Measurements from ENCODE around the gene CCDC81. TPM values are rescaled to one million over a fixed set of nuclear protein-coding genes. Genes with fewer than 3 reads are reported as not detected.
"Not testable (repeated sequence)": the region's sequence is repeated elsewhere in the genome, so short reads cannot be mapped to it uniquely, and the experiment has no call there.

Gene CCDC81
- total and polyA plus RNA-seq, 2 donors (not counting 1 experiment from before 2014, with no cell fraction given): 0.66 to 7.0 TPM

DNA sequence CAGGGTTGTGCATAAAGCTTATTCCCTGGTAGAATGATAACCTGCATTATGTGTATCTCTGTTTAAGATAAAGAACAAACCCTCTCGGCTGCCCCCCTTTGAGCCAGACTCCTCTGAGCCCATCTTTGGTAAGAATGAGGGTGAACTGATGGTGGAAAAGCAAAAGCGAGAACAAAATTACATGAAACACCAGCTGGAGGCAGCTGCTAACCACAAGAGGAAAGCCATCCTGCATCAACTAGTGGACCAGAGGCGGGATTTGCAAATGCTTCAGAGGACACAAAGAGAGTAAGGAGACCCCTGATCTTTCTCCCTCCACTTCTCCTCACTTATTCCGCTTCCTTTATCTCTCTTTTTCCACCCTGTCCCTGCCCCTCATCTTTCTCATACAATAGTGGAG, 40.3 kb downstream of the CCDC81 start:
- Histone ChIP-seq H3K9ac (ENCODE audit: insufficient read depth, low read length) (no peak overlapping the region), H3K4me1 (ENCODE audit: control insufficient read depth, extremely low read depth, insufficient read depth, low read length) (no peaks in the 10 kb centered on the region), H3K27ac (ENCODE audit: insufficient read depth, low read length) (no peak overlapping the region), H3K27me3 (ENCODE audit: control insufficient read depth, insufficient read depth, low read length) (no peaks in the 10 kb centered on the region), H3K9me3 (ENCODE audit: control insufficient read depth, insufficient read depth, low read depth, low read length) (no peaks in the 10 kb centered on the region), H3K4me3 (replicated peaks in 1 of 4; ENCODE audit: control extremely low read depth in 1 of 4, insufficient read depth in 1 of 4, low read depth in 3 of 4, low read length in 4 of 4) (no peak overlapping the region), H2AFZ (ENCODE audit: low read length) (no peak overlapping the region), H3K36me3 (ENCODE audit: control insufficient read depth, insufficient read depth, low read length) (no peaks in the 10 kb centered on the region), H3K4me2 (ENCODE audit: extremely low read depth, insufficient read depth, low read length) (no peak overlapping the region), H4K20me1 (ENCODE audit: control insufficient read depth, extremely low read depth, insufficient read depth, low read length) (no peaks in the 10 kb centered on the region), H3K79me2 (ENCODE audit: control insufficient read depth, insufficient read depth, low read length) (no peaks in the 10 kb centered on the region)
- peak in 1 of 2 donors; percentile 29 for DNase-seq (ENCODE audit: low read depth in 2 of 2)
- TF ChIP-seq, protein P1, sequence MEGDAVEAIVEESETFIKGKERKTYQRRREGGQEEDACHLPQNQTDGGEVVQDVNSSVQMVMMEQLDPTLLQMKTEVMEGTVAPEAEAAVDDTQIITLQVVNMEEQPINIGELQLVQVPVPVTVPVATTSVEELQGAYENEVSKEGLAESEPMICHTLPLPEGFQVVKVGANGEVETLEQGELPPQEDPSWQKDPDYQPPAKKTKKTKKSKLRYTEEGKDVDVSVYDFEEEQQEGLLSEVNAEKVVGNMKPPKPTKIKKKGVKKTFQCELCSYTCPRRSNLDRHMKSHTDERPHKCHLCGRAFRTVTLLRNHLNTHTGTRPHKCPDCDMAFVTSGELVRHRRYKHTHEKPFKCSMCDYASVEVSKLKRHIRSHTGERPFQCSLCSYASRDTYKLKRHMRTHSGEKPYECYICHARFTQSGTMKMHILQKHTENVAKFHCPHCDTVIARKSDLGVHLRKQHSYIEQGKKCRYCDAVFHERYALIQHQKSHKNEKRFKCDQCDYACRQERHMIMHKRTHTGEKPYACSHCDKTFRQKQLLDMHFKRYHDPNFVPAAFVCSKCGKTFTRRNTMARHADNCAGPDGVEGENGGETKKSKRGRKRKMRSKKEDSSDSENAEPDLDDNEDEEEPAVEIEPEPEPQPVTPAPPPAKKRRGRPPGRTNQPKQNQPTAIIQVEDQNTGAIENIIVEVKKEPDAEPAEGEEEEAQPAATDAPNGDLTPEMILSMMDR (conservative IDR thresholded peaks at IDR 0.05 in 1 of 2, IDR thresholded peaks at IDR 0.05 in 1 of 2; ENCODE audit: low read depth in 1 of 2, low read length in 2 of 2): no peak
- no peak for TF ChIP-seq EZH2 (IDR thresholded peaks at IDR 0.05; ENCODE audit: low read length, missing control alignments)

DNA sequence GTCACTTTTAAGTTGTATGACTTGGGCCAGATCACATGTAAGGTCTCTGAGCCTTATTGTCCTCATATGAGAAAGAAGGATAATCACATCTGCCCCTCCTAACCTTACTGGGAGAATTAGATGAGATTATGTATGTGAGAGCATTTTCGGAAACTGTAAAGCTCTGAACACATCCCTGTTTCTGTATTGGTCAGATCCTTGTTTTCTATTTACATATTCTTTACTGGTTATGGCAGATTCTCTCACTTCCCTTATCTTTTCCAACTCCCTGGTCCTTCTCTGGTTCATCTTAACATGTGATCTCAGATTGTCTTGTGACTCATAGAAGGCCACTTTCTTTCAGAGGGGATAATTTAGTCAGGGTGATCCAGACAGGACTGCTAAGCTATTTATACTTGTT, 41.8 kb downstream of the CCDC81 start:
- H3K79me2 ChIP-seq (ENCODE audit: control insufficient read depth, insufficient read depth, low read length): no peaks in the 10 kb centered on the region
- H3K27me3 ChIP-seq (ENCODE audit: control insufficient read depth, insufficient read depth, low read length): no peaks in the 10 kb centered on the region
- H2AFZ ChIP-seq (ENCODE audit: low read length): no peak overlapping the region
- no peak overlapping the region for H3K9ac ChIP-seq (ENCODE audit: insufficient read depth, low read length)
- H3K4me2 ChIP-seq (ENCODE audit: extremely low read depth, insufficient read depth, low read length): no peak overlapping the region
- H3K4me1 ChIP-seq (ENCODE audit: control insufficient read depth, extremely low read depth, insufficient read depth, low read length): no peaks in the 10 kb centered on the region
- no peak overlapping the region for H3K4me3 ChIP-seq (replicated peaks in 1 of 4; ENCODE audit: control extremely low read depth in 1 of 4, insufficient read depth in 1 of 4, low read depth in 3 of 4, low read length in 4 of 4)
- H4K20me1 ChIP-seq (ENCODE audit: control insufficient read depth, extremely low read depth, insufficient read depth, low read length): no peaks in the 10 kb centered on the region
- TF ChIP-seq, protein P1 (conservative IDR thresholded peaks at IDR 0.05 in 1 of 2, IDR thresholded peaks at IDR 0.05 in 1 of 2; ENCODE audit: low read depth in 1 of 2, low read length in 2 of 2): no peak
- no peak for TF ChIP-seq EZH2 (IDR thresholded peaks at IDR 0.05; ENCODE audit: low read length, missing control alignments)
- H3K9me3 ChIP-seq (ENCODE audit: control insufficient read depth, insufficient read depth, low read depth, low read length): no peaks in the 10 kb centered on the region
- no peak for DNase-seq (ENCODE audit: low read depth in 2 of 2)
- H3K27ac ChIP-seq (ENCODE audit: insufficient read depth, low read length): no peak overlapping the region
- no peaks in the 10 kb centered on the region for H3K36me3 ChIP-seq (ENCODE audit: control insufficient read depth, insufficient read depth, low read length)

DNA sequence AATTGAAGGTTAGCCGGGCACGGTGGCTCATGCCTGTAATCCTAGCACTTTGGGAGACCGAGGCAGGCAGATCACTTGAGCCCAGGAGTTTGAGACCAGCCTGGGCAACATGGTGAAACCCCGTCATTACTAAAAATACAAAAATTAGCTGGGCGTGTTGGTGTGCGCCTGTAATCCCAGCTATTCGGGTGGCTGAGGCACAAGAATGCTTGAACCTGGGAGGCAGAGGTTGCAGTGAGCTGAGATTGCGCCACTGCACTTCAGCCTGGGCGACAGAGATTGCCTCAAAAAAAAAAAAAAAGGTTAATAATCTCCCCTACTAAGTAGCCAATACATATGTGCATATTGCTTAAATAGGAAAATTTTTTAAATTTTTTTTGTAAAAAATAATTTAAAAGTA, 42.3 kb downstream of the CCDC81 start:
- H3K4me1 ChIP-seq (ENCODE audit: control insufficient read depth, extremely low read depth, insufficient read depth, low read length); H4K20me1 ChIP-seq (ENCODE audit: control insufficient read depth, extremely low read depth, insufficient read depth, low read length); H3K36me3 ChIP-seq (ENCODE audit: control insufficient read depth, insufficient read depth, low read length); H3K27ac ChIP-seq (ENCODE audit: insufficient read depth, low read length); H3K9ac ChIP-seq (ENCODE audit: insufficient read depth, low read length); H2AFZ ChIP-seq (ENCODE audit: low read length); H3K4me3 ChIP-seq (replicated peaks in 1 of 4; ENCODE audit: control extremely low read depth in 1 of 4, insufficient read depth in 1 of 4, low read depth in 3 of 4, low read length in 4 of 4); DNase-seq (ENCODE audit: low read depth in 2 of 2); H3K4me2 ChIP-seq (ENCODE audit: extremely low read depth, insufficient read depth, low read length); H3K79me2 ChIP-seq (ENCODE audit: control insufficient read depth, insufficient read depth, low read length); H3K27me3 ChIP-seq (ENCODE audit: control insufficient read depth, insufficient read depth, low read length); H3K9me3 ChIP-seq (ENCODE audit: control insufficient read depth, insufficient read depth, low read depth, low read length): not testable (repeated sequence)
